ENCODE results near the gene IRAK2. TPM values are rescaled to one million over a fixed set of nuclear protein-coding genes. Genes with fewer than 3 reads are reported as not detected.

The IRAK2 gene
- total and polyA plus RNA-seq, 2 of the 8 experiments (the other 6 are each of a cell fraction or from before 2014, with no cell fraction given) = 1.5 TPM

- Histone ChIP-seq H4K20me1 (replicated peaks in 1 of 2; ENCODE audit: control insufficient read depth in 1 of 2, insufficient read depth in 2 of 2, low read length in 2 of 2) (no peaks in the 10 kb centered on the region), H2BK20ac (ENCODE audit: low read length) (no peak overlapping the region), H3K4me3 (ENCODE audit: extremely low read depth in 1 of 4, insufficient read depth in 2 of 4, low read depth in 3 of 4, low read length in 4 of 4) (no peak overlapping the region), H3K4me2 (ENCODE audit: insufficient read depth in 1 of 2, low read depth in 2 of 2, low read length in 2 of 2) (no peak overlapping the region), H4K91ac (replicated peaks; ENCODE audit: insufficient read length, low read length) (no peak overlapping the region), H3K23me2 (ENCODE audit: low read depth, low read length) (no peaks in the 10 kb centered on the region), H2AFZ (ENCODE audit: low read length) (no peak overlapping the region), H2BK5ac (ENCODE audit: low read depth, low read length) (no peak overlapping the region), H2BK12ac (ENCODE audit: low read depth, low read length) (no peak overlapping the region), H3K56ac (replicated peaks; ENCODE audit: insufficient read length, low read depth, low read length) (no peak overlapping the region), H3K79me2 (ENCODE audit: control insufficient read depth in 1 of 2, insufficient read depth in 2 of 2, low read length in 2 of 2) (no peaks in the 10 kb centered on the region), H3K36me3 (ENCODE audit: control insufficient read depth in 2 of 4, insufficient read depth in 4 of 4, low read length in 3 of 4) (no peaks in the 10 kb centered on the region), H3K27ac (ENCODE audit: low read depth, low read length) (no peak overlapping the region), H2BK120ac (replicated peaks; ENCODE audit: low read depth, low read length) (no peak overlapping the region), H3K9me3 (ENCODE audit: insufficient read depth in 2 of 2, low read depth in 1 of 2, low read length in 1 of 2) (peaks cover 14 to 17% of the 10 kb centered on the region in 2 experiments; a peak in 3 of 4 replicates), H3K14ac (ENCODE audit: insufficient read length) (no peak overlapping the region), H3K27me3 (replicated peaks in 1 of 4; ENCODE audit: control insufficient read depth in 3 of 4, extremely low read depth in 1 of 4, insufficient read depth in 3 of 4, low read length in 3 of 4) (no peaks in the 10 kb centered on the region; a peak in 1 of 7 replicates), H3K23ac (ENCODE audit: insufficient read length) (no peak overlapping the region), H4K8ac (ENCODE audit: extremely low read depth, insufficient read depth, low read length) (no peak overlapping the region), H4K5ac (ENCODE audit: insufficient read length, low read depth, low read length) (no peak overlapping the region), H2BK15ac (ENCODE audit: low read length) (no peak overlapping the region), H3K79me1 (ENCODE audit: low read depth, low read length) (no peaks in the 10 kb centered on the region), H3K18ac (ENCODE audit: extremely low read depth, low read length) (no peak overlapping the region), H3K4me1 (replicated peaks in 1 of 4; ENCODE audit: control insufficient read depth in 3 of 4, insufficient read depth in 4 of 4, low read length in 3 of 4) (peaks cover 0 to 2% (median 0%) of the 10 kb centered on the region in 4 experiments; a peak in 2 of 7 replicates), H3K9ac (replicated peaks in 1 of 4; ENCODE audit: extremely low read depth in 1 of 4, low read depth in 3 of 4, low read length in 3 of 4) (no peak overlapping the region), H2AK5ac (ENCODE audit: low read depth, low read length) (no peak overlapping the region), H3K4ac (replicated peaks; ENCODE audit: insufficient read length, low read depth, low read length) (no peak overlapping the region)
- 94% methylated on average over 13 of the region's 13 CpGs; no CpG with 5 or more reads in 1 of the 2 experiments for WGBS, 2 experiments (ENCODE audit: extremely low coverage in 1 of 2, insufficient coverage in 1 of 2, insufficient read length in 1 of 2, insufficient replicate concordance in 2 of 2, low coverage in 1 of 2, low lambda C conversion rate in 2 of 2, missing lambda C conversion rate in 1 of 2)
- FAIRE-seq = no peak
- DNase-seq (ENCODE audit: low read depth in 1 of 2, low spot score in 2 of 2) = no peak
- ChIA-PET CTCF (ENCODE audit: partially characterized antibody) (interaction anchor here (1.2 to 3.5 kb wide), 4 partner anchors 20 to 92 kb away, joined by 3 to 16 read pairs (median 4); no protein-coding TSS in a partner anchor), POLR2A (ENCODE audit: partially characterized antibody) (interaction anchor here (1.1 kb wide), 1 partner anchor 28 kb away, joined by 3 read pairs; no protein-coding TSS in a partner anchor)
- no peak for TF ChIP-seq GTF2F1 (IDR thresholded peaks at IDR 0.05; ENCODE audit: borderline replicate concordance, low read depth, low read length)
These were observed 6.3 kb downstream of the IRAK2 start for GRCh38 chr3:10170915-10171478.

Data from H1 (cell line).